ENCODE data around the gene FGF21.

FGF21 gene

DNA sequence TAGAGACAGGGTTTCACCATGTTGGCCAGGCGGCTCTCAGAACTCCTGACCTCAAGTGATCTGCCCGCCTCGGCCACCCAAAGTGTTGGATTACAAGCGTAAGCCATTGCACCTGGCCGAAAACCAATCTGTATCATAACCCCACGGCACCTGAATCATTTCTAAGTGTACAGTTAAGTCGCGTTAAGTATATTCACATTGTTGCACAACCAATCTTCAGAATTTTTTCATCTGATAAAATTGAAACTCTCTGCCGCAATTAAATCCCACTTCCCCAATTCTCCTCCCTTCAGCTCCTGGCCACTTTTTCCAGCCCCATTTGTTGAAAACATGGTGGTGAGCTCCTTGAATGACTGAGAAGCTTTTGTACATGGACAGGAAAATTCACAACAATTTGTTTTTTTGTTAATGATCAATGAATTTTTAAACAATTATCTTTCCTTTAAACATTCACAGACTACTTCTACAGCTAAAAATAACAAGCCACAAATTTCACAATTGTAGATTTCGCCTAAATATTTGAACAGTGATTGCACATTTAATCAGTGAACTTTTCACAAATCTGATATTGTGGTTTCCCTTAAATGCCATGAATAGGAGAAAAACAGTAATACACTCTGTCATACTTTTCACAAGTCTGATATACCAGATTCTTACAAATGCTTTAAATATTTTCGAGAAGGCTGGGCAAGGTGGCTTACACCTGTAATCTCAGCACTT lies 13.8 kb downstream of the FGF21 start:
- no peak overlapping the region for H3K4me2 ChIP-seq (ENCODE audit: low read depth, low read length, poor library complexity, severe bottlenecking)

DNA sequence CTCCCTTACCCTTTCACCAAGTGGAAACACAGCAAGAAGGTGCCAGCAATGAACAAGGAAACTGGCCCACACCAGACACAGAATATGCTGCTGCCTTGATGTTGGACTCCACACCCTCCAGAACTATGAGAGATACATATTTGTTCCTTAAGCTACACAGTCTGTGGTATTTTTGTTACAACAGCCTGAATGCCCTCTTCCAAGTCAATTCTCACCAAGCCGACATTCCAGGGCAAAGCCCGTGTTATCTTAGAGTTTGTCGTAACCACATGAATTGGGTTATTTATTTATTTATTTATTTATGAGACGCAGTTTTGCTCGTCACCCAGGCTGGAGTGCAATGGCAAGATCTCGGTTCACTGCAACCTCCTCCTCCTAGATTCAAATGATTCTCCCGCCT lies 14.9 kb downstream of the FGF21 start:
- Histone ChIP-seq H3K9me3 (ENCODE audit: insufficient read depth, low read length) (no peaks in the 10 kb centered on the region), H4K20me1 (ENCODE audit: low read depth, low read length) (no peaks in the 10 kb centered on the region), H3K9me2 (replicated peaks; ENCODE audit: insufficient read depth, low read length) (no peaks in the 10 kb centered on the region), H3K27me3 (ENCODE audit: low read length) (no peaks in the 10 kb centered on the region), H3K4me3 (ENCODE audit: insufficient read depth, low read length, poor library complexity, severe bottlenecking) (no peak overlapping the region), H3K27ac (ENCODE audit: low read depth, low read length) (no peak overlapping the region), H3K4me2 (ENCODE audit: low read depth, low read length, poor library complexity, severe bottlenecking) (no peak overlapping the region), H3K36me3 (ENCODE audit: low read length) (no peaks in the 10 kb centered on the region), H3F3A (ENCODE audit: insufficient read depth) (no peaks in the 10 kb centered on the region), H2AFZ (ENCODE audit: low read depth, low read length, severe bottlenecking) (no peak overlapping the region), H3K9ac (ENCODE audit: low read length) (no peak overlapping the region), H3K79me2 (ENCODE audit: insufficient read depth, low read length) (no peaks in the 10 kb centered on the region)
- TF ChIP-seq EZH2phosphoT487 (conservative IDR thresholded peaks at IDR 0.05; ENCODE audit: low read length), result no peak
- TF ChIP-seq, protein P1, sequence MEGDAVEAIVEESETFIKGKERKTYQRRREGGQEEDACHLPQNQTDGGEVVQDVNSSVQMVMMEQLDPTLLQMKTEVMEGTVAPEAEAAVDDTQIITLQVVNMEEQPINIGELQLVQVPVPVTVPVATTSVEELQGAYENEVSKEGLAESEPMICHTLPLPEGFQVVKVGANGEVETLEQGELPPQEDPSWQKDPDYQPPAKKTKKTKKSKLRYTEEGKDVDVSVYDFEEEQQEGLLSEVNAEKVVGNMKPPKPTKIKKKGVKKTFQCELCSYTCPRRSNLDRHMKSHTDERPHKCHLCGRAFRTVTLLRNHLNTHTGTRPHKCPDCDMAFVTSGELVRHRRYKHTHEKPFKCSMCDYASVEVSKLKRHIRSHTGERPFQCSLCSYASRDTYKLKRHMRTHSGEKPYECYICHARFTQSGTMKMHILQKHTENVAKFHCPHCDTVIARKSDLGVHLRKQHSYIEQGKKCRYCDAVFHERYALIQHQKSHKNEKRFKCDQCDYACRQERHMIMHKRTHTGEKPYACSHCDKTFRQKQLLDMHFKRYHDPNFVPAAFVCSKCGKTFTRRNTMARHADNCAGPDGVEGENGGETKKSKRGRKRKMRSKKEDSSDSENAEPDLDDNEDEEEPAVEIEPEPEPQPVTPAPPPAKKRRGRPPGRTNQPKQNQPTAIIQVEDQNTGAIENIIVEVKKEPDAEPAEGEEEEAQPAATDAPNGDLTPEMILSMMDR (IDR thresholded peaks at IDR 0.05; ENCODE audit: insufficient read depth, low read length, poor library complexity, severe bottlenecking), result no peak

More for the DNA sequence above, 13.8 kb downstream of the FGF21 start:
- TF ChIP-seq, protein P1 (IDR thresholded peaks at IDR 0.05; ENCODE audit: insufficient read depth, low read length, poor library complexity, severe bottlenecking), result no peak
- TF ChIP-seq EZH2phosphoT487 (conservative IDR thresholded peaks at IDR 0.05; ENCODE audit: low read length), result no peak
- Histone ChIP-seq H2AFZ (ENCODE audit: low read depth, low read length, severe bottlenecking) (no peak overlapping the region), H3K9me2 (replicated peaks; ENCODE audit: insufficient read depth, low read length) (no peaks in the 10 kb centered on the region), H3K9me3 (ENCODE audit: insufficient read depth, low read length) (no peaks in the 10 kb centered on the region), H3K4me3 (ENCODE audit: insufficient read depth, low read length, poor library complexity, severe bottlenecking) (no peak overlapping the region), H3K27ac (ENCODE audit: low read depth, low read length) (no peak overlapping the region), H4K20me1 (ENCODE audit: low read depth, low read length) (no peaks in the 10 kb centered on the region), H3K9ac (ENCODE audit: low read length) (no peak overlapping the region), H3K36me3 (ENCODE audit: low read length) (no peaks in the 10 kb centered on the region), H3F3A (ENCODE audit: insufficient read depth) (no peaks in the 10 kb centered on the region), H3K27me3 (ENCODE audit: low read length) (no peaks in the 10 kb centered on the region), H3K79me2 (ENCODE audit: insufficient read depth, low read length) (no peaks in the 10 kb centered on the region)

DNA sequence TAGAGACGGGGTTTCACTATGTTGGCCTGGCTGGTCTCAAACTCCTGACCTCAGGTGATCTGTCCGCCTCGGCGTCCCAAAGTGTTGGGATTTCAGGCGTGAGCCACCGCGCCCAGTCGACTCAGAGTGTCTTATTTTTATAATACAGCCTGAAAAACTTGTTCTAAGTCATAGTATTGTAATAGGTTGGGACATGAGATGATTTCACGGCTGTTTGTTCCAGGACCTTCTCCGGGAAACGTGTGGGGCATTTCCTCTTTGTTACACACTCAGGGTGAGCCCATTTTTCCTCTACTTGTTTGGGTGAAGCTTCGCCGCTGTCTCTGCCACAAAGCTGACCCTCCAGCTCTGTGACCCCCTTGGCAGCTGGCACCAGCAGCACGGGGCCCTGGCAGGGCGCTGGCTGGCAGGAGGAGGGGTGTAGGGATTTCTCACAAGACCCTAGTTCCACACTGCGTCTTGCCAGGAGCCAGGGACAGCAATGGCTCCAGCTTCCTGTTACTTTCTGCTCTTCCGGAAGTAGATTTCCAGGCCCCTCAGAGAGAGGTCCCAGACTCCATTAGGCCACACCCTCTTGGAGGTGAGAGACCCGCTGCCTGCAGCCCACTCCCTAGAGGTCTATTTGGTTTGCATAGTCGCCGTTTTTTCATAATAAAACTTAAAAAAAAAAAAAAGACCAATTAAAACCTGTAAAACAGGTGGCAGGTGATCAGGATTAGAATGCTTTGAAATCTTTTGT lies 15.6 kb downstream of the FGF21 start:
- TF ChIP-seq EZH2phosphoT487 (conservative IDR thresholded peaks at IDR 0.05; ENCODE audit: low read length), result no peak
- Histone ChIP-seq H3K4me3 (ENCODE audit: insufficient read depth, low read length, poor library complexity, severe bottlenecking) (no peak overlapping the region), H2AFZ (ENCODE audit: low read depth, low read length, severe bottlenecking) (no peak overlapping the region), H3K36me3 (ENCODE audit: low read length) (no peaks in the 10 kb centered on the region), H3K27ac (ENCODE audit: low read depth, low read length) (no peak overlapping the region), H3F3A (ENCODE audit: insufficient read depth) (no peaks in the 10 kb centered on the region), H3K9me3 (ENCODE audit: insufficient read depth, low read length) (no peaks in the 10 kb centered on the region), H3K27me3 (ENCODE audit: low read length) (no peaks in the 10 kb centered on the region), H3K9me2 (replicated peaks; ENCODE audit: insufficient read depth, low read length) (no peaks in the 10 kb centered on the region), H3K79me2 (ENCODE audit: insufficient read depth, low read length) (no peaks in the 10 kb centered on the region), H4K20me1 (ENCODE audit: low read depth, low read length) (no peaks in the 10 kb centered on the region), H3K4me2 (ENCODE audit: low read depth, low read length, poor library complexity, severe bottlenecking) (no peak overlapping the region), H3K9ac (ENCODE audit: low read length) (no peak overlapping the region)

DNA sequence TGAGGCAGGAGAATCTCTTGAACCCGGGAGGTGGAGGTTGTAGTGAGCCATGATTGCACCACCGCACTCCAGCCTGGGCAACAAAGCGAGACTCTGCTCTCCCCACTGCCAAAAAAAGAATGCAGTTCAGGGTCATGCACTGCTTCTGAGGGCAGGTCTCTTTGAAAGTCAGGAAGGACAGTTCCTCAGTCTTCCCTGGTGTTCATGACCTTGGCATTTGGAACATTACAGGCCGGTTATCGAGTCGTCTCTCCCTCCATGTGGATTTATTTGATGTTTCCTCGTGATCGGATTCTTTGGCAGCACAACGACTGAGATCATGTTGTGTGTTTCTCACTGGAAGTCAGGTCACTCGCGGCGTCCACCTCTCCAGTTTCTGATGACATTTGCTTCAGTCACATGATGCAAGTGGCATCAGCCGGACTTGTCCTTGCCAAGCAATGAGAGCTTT lies 17.2 kb downstream of the FGF21 start:
- Histone ChIP-seq H3K27me3 (ENCODE audit: low read length) (no peaks in the 10 kb centered on the region), H3K79me2 (ENCODE audit: insufficient read depth, low read length) (no peaks in the 10 kb centered on the region), H3K9ac (ENCODE audit: low read length) (no peak overlapping the region), H2AFZ (ENCODE audit: low read depth, low read length, severe bottlenecking) (no peak overlapping the region), H4K20me1 (ENCODE audit: low read depth, low read length) (no peaks in the 10 kb centered on the region), H3K36me3 (ENCODE audit: low read length) (no peaks in the 10 kb centered on the region), H3K9me2 (replicated peaks; ENCODE audit: insufficient read depth, low read length) (no peaks in the 10 kb centered on the region), H3F3A (ENCODE audit: insufficient read depth) (no peaks in the 10 kb centered on the region), H3K27ac (ENCODE audit: low read depth, low read length) (no peak overlapping the region), H3K4me3 (ENCODE audit: insufficient read depth, low read length, poor library complexity, severe bottlenecking) (no peak overlapping the region), H3K9me3 (ENCODE audit: insufficient read depth, low read length) (no peaks in the 10 kb centered on the region), H3K4me2 (ENCODE audit: low read depth, low read length, poor library complexity, severe bottlenecking) (no peak overlapping the region)
- TF ChIP-seq EZH2phosphoT487 (conservative IDR thresholded peaks at IDR 0.05; ENCODE audit: low read length), result no peak
- TF ChIP-seq, protein P1 (IDR thresholded peaks at IDR 0.05; ENCODE audit: insufficient read depth, low read length, poor library complexity, severe bottlenecking), result no peak
